Large intestine (tissue), 3 donors: Measurements from ENCODE around the gene ZNF519. TPM values are rescaled to one million over a fixed set of nuclear protein-coding genes. Genes with fewer than 3 reads are reported as not detected.

Experiments
- DNase-seq, 2 donors: peaks; one replicate each; pipeline versions ENCODE4 v3.0.0 to v3.0.0-alpha.2; 2013
- H3K27ac ChIP-seq: one replicate; pipeline ENCODE4 v1.5.1; 2013; ENCODE audit warnings: low read length
- H3K27me3 ChIP-seq: 2 replicates; pipeline ENCODE4 v1.6.1; 2013; ENCODE audit warnings: low read length; ENCODE audit not compliant: control insufficient read depth, insufficient read depth
- H3K36me3 ChIP-seq: 2 replicates; pipeline ENCODE4 v1.6.1; 2013; ENCODE audit warnings: low read length; ENCODE audit not compliant: control insufficient read depth, insufficient read depth
- H3K4me1 ChIP-seq: one replicate; pipeline ENCODE4 v1.6.1; 2013; ENCODE audit warnings: low read length; ENCODE audit not compliant: control insufficient read depth, insufficient read depth
- H3K4me3 ChIP-seq: one replicate; pipeline ENCODE4 v1.5.1; 2013; ENCODE audit warnings: low read length
- H3K9me3 ChIP-seq: one replicate; pipeline ENCODE4 v1.6.1; 2013; ENCODE audit warnings: mild to moderate bottlenecking, low read depth, low read length, moderate library complexity; ENCODE audit not compliant: control insufficient read depth
- WGBS: methylation state at CpG from one replicate; pipeline ENCODE4 v1.1.5; 2013; ENCODE audit warnings: low lambda C conversion rate; ENCODE audit not compliant: insufficient coverage; 5-methylcytosine and 5-hydroxymethylcytosine counted together
- polyA plus RNA-seq: library from polyadenylated mRNA; unstranded; fragments of 120-200 nt; gene quantifications from one replicate; pipeline ENCODE4 v1.2.1, GENCODE V29; 2013

The ZNF519 gene
- polyA plus RNA-seq, 1 donor = 7.2 TPM

DNA sequence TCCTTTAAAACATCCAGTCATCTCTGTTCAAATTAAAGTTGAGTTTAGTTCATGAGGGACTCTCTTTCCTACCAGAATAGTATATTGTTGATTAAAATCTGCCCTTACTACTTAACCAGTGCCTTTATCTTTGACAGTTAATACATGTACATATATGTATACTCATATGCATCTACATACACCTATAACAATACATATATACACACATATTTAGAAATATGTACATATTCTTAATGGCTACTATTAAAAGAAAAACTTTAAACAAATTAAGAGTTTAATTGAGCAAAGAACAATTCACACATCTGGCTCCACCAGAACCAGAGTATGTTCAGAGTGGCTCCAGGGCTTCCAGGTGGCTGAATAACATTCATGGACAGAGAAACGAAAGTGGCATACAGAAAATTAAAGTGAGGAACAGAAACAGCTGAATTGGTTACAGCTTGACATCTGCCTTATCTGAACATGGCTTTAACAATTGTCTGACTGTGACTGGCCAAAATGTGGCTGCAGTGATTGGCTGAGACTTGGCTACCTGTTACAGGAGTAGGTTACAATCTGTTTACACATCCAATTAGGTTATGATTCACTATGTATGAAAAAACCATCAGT is 38.8 kb downstream of the ZNF519 start:
- Histone ChIP-seq H3K27ac (peak overlapping the region; percentile 71), H3K4me1 (peaks cover 5% of the 10 kb centered on the region), H3K9me3 (no peaks in the 10 kb centered on the region), H3K27me3 (no peaks in the 10 kb centered on the region), H3K4me3 (no peak overlapping the region), H3K36me3 (no peaks in the 10 kb centered on the region)
- no CpG with 5 or more reads among the region's 1 CpG for WGBS
- no peak for DNase-seq

DNA sequence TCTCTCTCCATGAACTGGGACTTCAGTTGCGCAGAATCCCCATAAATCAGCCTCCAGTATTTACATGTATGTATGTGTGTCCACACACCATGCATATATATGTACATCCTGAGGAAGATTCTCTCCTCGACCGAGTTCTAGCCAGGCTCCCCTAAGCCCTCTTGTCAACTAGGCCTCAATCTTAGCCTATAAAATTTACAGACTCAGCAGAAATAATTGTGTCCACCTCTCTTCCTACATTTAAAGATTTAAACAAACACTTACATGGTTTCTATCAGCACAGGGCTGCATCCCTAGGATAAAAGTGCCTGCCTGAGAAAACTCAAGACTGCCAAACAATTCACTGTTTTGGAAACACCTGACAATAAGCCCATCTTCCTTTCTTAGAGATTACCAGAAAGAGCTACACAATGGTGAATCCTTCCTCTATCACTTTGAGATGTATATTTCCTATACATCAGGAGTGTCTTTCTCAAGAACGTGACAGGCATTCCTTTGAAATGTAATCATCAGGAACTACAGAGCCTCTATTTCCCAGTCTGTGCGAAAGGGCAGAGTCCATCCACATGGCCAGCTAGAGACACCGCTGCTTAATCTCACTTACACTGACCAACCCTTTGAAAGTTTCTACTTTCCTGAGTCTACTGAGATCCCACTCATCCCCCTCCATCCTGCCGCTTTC is 39.5 kb downstream of the ZNF519 start:
- peak overlapping the region; percentile 71 for H3K27ac ChIP-seq
- DNase-seq = peak; percentile 65 to 74
- 100% methylated on average over 1 of the region's 7 CpGs for WGBS
- no peak overlapping the region for H3K4me3 ChIP-seq
- no peaks in the 10 kb centered on the region for H3K36me3 ChIP-seq
- H3K27me3 ChIP-seq = no peaks in the 10 kb centered on the region
- H3K4me1 ChIP-seq = peaks cover 5% of the 10 kb centered on the region
- no peaks in the 10 kb centered on the region for H3K9me3 ChIP-seq

DNA sequence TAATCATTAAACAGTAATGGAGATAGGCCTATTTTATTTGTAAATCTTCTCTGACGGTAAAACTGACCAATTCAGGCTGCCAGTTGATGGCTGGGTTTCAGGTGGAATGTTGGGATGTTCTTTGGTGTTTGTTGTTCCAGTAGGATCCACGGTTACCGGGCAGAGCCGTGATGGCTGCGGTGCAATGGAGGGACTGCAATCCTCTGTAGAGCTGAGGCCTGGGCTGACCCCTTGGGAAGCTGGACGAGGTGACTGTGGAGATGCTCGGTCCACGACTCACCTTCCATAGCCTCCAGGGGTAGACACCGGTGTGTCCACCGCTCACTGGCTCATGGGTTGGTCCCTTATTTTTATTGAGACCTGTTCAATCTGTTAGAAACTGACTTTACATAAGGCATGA is 42.5 kb downstream of the ZNF519 start:
- H3K36me3 ChIP-seq = no peaks in the 10 kb centered on the region
- H3K9me3 ChIP-seq = no peaks in the 10 kb centered on the region
- peaks cover 8% of the 10 kb centered on the region for H3K4me1 ChIP-seq
- no CpG with 5 or more reads among the region's 10 CpGs for WGBS
- H3K27me3 ChIP-seq = no peaks in the 10 kb centered on the region
- no peak overlapping the region for H3K4me3 ChIP-seq
- no peak overlapping the region for H3K27ac ChIP-seq
- no peak for DNase-seq

DNA sequence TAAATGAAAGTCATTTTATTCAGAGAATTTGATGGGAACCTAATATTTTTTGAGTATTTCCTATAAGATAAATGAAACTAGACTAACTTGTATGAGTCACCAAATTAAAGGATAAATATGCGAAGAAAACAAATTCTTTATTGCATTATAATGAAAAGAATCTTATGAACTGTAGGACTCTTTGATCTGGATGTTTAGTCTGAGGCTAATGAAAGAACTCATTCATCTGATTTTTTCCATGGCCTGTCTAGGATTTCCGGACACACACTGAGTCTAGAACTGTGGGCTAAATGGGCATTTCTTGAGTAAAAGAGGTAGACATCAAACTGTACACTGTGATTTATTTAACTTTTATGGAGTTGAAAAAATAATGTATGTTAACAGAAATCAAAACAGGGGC is 43.0 kb downstream of the ZNF519 start:
- no peak overlapping the region for H3K4me3 ChIP-seq
- no peak for DNase-seq
- no CpG with 5 or more reads among the region's 2 CpGs for WGBS
- H3K27me3 ChIP-seq = no peaks in the 10 kb centered on the region
- H3K27ac ChIP-seq = no peak overlapping the region
- no peaks in the 10 kb centered on the region for H3K36me3 ChIP-seq
- H3K9me3 ChIP-seq = no peaks in the 10 kb centered on the region
- H3K4me1 ChIP-seq = peaks cover 8% of the 10 kb centered on the region

DNA sequence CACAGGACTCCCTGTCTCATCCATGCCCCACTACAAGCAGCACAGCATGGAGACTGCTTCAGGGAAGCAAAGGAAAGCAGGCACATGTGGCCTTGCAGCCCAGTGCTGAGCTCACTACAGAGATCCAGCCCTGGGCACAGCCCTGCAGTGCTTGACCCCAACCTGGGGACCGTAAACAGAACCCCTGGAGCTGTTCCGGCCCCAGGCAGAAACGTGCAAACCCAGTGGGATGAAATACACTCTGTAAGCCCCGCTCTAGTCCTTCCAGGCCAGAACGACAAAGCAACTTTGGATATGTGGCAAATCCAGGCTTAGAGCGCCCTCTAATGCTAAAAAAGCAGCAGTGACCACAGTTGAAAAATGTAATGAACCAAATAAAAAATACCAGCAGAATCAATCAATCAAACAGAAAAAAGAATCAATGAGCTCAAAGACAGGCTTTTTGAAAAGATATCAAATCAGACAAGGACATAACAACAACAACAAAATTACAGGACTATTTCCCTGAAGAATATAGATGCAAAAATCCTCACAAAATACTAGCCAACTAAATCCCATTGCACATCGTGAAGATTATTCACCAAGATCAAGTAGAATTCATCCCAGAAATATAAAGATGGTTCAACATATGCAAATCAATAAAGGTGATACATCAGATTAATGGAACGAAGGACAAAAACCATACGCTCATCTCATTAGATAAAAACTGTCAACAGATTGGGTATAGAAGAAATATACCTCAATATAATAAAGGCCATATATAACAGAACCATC is 45.6 kb downstream of the ZNF519 start:
- WGBS = 67% methylated on average over 1 of the region's 9 CpGs
- peaks cover 3% of the 10 kb centered on the region for H3K4me1 ChIP-seq
- DNase-seq = peak; percentile 22 to 39
- H3K27ac ChIP-seq = no peak overlapping the region
- H3K27me3 ChIP-seq = no peaks in the 10 kb centered on the region
- no peaks in the 10 kb centered on the region for H3K9me3 ChIP-seq
- H3K36me3 ChIP-seq = no peaks in the 10 kb centered on the region
- H3K4me3 ChIP-seq = no peak overlapping the region

DNA sequence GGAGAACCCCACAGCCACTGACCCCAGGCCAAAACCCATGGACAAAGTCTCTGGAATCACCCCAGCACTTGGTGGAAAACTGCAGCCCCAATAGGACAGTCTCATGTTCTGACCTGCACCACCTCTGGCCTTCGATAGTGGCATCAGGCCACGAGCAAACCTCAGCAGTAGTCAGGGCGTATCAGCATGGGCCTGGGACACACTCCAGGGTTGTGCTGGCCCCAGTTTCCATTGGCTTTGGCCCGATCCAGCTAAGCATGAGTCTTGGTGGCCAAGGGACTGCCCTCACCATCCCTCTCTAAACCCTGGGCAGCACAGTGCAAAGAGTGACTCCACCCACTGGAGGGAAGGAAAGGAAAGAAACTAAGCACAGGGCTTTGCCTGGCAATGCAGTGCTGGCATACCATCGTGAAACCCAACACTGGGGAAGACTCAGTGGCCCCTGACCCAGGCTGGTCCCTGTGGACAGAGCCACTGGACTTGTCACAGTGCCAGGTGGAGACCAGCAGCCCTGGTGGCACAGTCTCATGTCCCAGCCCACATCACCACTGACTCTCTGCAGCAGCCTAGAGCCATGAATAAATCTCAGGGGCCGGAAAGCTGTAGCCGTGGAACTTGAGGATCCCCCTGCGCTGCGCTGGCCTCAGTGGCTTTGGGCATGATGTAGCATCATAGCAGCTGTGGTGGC is 46.3 kb downstream of the ZNF519 start:
- DNase-seq = no peak

DNA sequence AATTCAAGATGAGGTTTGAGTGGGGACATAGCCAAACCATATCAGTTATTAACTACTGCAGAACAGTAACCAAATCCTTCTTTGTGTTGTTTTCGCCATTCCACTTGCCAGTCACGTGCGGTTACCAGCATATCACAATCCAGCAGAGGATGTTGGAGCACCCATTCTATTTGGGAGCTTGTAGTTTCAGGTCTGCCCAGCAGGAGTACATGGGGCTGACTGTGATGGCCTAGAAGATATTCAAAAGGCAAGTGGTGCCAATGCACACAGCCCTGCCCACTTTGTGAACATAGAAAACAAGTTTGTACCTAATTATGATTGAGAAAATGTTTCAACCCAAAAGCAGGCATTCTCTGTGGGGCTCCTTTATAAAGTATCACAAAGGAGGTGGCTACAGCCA is 57.0 kb downstream of the ZNF519 start:
- no peaks in the 10 kb centered on the region for H3K9me3 ChIP-seq
- H3K4me1 ChIP-seq = no peaks in the 10 kb centered on the region
- no peaks in the 10 kb centered on the region for H3K36me3 ChIP-seq
- no peaks in the 10 kb centered on the region for H3K27me3 ChIP-seq
- WGBS = no CpG with 5 or more reads among the region's 3 CpGs
- no peak overlapping the region for H3K27ac ChIP-seq
- H3K4me3 ChIP-seq = no peak overlapping the region
- DNase-seq = no peak

More for the DNA sequence above, 46.3 kb downstream of the ZNF519 start:
- Histone ChIP-seq H3K9me3 (no peaks in the 10 kb centered on the region), H3K4me1 (peaks cover 3% of the 10 kb centered on the region), H3K36me3 (no peaks in the 10 kb centered on the region), H3K27me3 (no peaks in the 10 kb centered on the region), H3K4me3 (no peak overlapping the region), H3K27ac (no peak overlapping the region)
- WGBS = no CpG with 5 or more reads among the region's 9 CpGs

DNA sequence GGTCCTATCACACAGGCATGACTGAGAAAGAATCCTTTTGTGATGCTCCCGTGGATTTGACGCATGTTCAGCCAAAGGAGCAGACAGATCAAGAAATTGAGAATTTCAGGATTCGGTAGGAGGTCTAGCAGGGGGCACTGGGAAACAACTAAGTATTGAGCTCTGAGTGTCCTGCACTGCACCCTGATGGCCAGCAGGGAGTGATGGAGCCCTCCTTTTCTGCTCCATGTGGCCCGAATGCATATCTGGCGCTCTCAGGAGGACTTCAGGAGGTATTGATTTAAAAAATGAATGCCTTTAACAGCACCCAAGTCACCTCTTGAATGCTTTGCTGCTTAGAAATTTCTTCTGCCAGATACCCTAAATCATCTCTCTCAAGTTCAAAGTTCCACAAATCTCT is 58.0 kb downstream of the ZNF519 start:
- Histone ChIP-seq H3K9me3 (no peaks in the 10 kb centered on the region), H3K36me3 (no peaks in the 10 kb centered on the region), H3K4me3 (no peak overlapping the region), H3K27me3 (no peaks in the 10 kb centered on the region), H3K4me1 (no peaks in the 10 kb centered on the region), H3K27ac (no peak overlapping the region)
- DNase-seq = no peak
- no CpG with 5 or more reads among the region's 5 CpGs for WGBS

DNA sequence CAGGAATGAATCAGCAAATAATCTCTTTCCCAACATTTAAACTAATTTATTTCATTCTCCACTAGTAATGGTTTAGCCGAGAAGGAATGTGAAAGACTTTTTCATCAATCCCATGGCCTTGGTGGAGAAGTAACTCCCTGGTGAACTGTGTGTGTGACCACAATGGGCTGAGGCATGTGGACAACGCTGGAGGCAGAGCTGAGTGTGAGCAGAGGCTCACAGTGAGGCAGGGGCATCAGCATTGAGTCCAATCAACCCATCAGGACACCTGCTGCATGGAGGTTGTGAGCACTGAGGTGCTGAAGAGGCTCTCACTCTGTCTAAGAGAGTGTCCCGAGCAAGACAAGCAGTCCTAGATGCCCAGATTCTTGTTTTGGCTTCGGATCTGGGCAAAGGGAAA is 78.6 kb downstream of the ZNF519 start:
- no peaks in the 10 kb centered on the region for H3K9me3 ChIP-seq
- H3K36me3 ChIP-seq = no peaks in the 10 kb centered on the region
- H3K27ac ChIP-seq = no peak overlapping the region
- no peak overlapping the region for H3K4me3 ChIP-seq
- no CpG with 5 or more reads among the region's 4 CpGs for WGBS
- no peaks in the 10 kb centered on the region for H3K4me1 ChIP-seq
- H3K27me3 ChIP-seq = no peaks in the 10 kb centered on the region
- DNase-seq = no peak
